ENCODE results near the gene RMI2.
A peak's percentile ranks its signal among the peaks of the same experiment; 100 is the strongest.

The RMI2 gene

GRCh38 chr16:11389083-11389482 lies 43.8 kb downstream of the RMI2 start:
- ChIA-PET CTCF (interaction anchor here (1.6 to 4.2 kb wide), 3 partner anchors 16 to 18 kb away, joined by 7 to 20 read pairs (median 7); no protein-coding TSS in a partner anchor), POLR2A (no interaction called here)
- Histone ChIP-seq H3K9me3 (ENCODE audit: control insufficient read depth, insufficient read depth, low read depth, low read length) (no peaks in the 10 kb centered on the region), H3K4me1 (ENCODE audit: control insufficient read depth, insufficient read depth, low read length) (no peaks in the 10 kb centered on the region), H3K27ac (ENCODE audit: extremely low read depth, low read depth, low read length) (no peak overlapping the region), H3K36me3 (ENCODE audit: control insufficient read depth in 2 of 2, insufficient read depth in 1 of 2, low read length in 2 of 2) (no peaks in the 10 kb centered on the region), H3K4me3 (ENCODE audit: low read depth, low read length) (no peak overlapping the region)
- no peak for TF ChIP-seq ZNF488 (tag by site-specific recombination; IDR thresholded peaks at IDR 0.05)

GRCh38 chr16:11389631-11390565 lies 44.6 kb downstream of the RMI2 start:
- Histone ChIP-seq H3K27ac (ENCODE audit: extremely low read depth, low read depth, low read length) (no peak overlapping the region), H3K4me1 (ENCODE audit: control insufficient read depth, insufficient read depth, low read length) (no peaks in the 10 kb centered on the region), H3K9me3 (ENCODE audit: control insufficient read depth, insufficient read depth, low read depth, low read length) (no peaks in the 10 kb centered on the region), H3K4me3 (ENCODE audit: low read depth, low read length) (no peak overlapping the region), H3K36me3 (ENCODE audit: control insufficient read depth in 2 of 2, insufficient read depth in 1 of 2, low read length in 2 of 2) (no peaks in the 10 kb centered on the region)
- CTCF ChIA-PET: interaction anchor here (1.4 to 4.2 kb wide), 4 partner anchors 15 to 426 kb away, joined by 4 to 20 read pairs (median 7); no protein-coding TSS in a partner anchor
- POLR2A ChIA-PET: interaction anchor here (0.5 to 0.6 kb wide), 2 partner anchors 151 to 415 kb away, joined by 3 to 4 read pairs; no protein-coding TSS in a partner anchor
- TF ChIP-seq ZNF664 (tag by site-specific recombination; IDR thresholded peaks at IDR 0.05): no peak
- TF ChIP-seq SCRT2 (tag by site-specific recombination; IDR thresholded peaks at IDR 0.05): peak; percentile 39; the same call in 1 of the 2 replicates
- TF ChIP-seq ZNF747 (tag by site-specific recombination; IDR thresholded peaks at IDR 0.05): no peak
- no peak for TF ChIP-seq ZBTB21 (tag by site-specific recombination; IDR thresholded peaks at IDR 0.05)
- no peak for TF ChIP-seq OSR2 (tag by site-specific recombination; IDR thresholded peaks at IDR 0.05)
- 0 out of 2 replicates have a peak, but pooled peaks have one; percentile 12 for TF ChIP-seq ZBTB20 (tag by site-specific recombination; IDR thresholded peaks at IDR 0.05)
- TF ChIP-seq ZSCAN16 (tag by site-specific recombination; IDR thresholded peaks at IDR 0.05): no peak
- TF ChIP-seq ZNF280D (tag by site-specific recombination; IDR thresholded peaks at IDR 0.05): no peak
- 0 out of 2 replicates have a peak, but pooled peaks have one; percentile 27 for TF ChIP-seq ZNF600 (tag by site-specific recombination; IDR thresholded peaks at IDR 0.05)
- TF ChIP-seq ZNF416 (tag by site-specific recombination; IDR thresholded peaks at IDR 0.05): no peak

GRCh38 chr16:11390573-11391495 lies 45.6 kb downstream of the RMI2 start:
- no peaks in the 10 kb centered on the region for H3K36me3 ChIP-seq (ENCODE audit: control insufficient read depth in 2 of 2, insufficient read depth in 1 of 2, low read length in 2 of 2)
- no peaks in the 10 kb centered on the region for H3K9me3 ChIP-seq (ENCODE audit: control insufficient read depth, insufficient read depth, low read depth, low read length)
- CTCF ChIA-PET: interaction anchor here (0.7 to 1.4 kb wide), 4 partner anchors 17 to 437 kb away, joined by 4 to 7 read pairs (median 4); no protein-coding TSS in a partner anchor
- POLR2A ChIA-PET: interaction anchor here (0.5 kb wide), 1 partner anchor 152 kb away, joined by 4 read pairs; no protein-coding TSS in a partner anchor
- no peak overlapping the region for H3K4me3 ChIP-seq (ENCODE audit: low read depth, low read length)
- H3K4me1 ChIP-seq (ENCODE audit: control insufficient read depth, insufficient read depth, low read length): no peaks in the 10 kb centered on the region
- H3K27ac ChIP-seq (ENCODE audit: extremely low read depth, low read depth, low read length): no peak overlapping the region
- TF ChIP-seq PRDM10 (tag by site-specific recombination; IDR thresholded peaks at IDR 0.05) (peak; percentile 55; the same call in 1 of the 2 replicates), GLIS1 (tag by site-specific recombination; IDR thresholded peaks at IDR 0.05) (peak; percentile 75), HOXA7 (CRISPR knock-in tag; IDR thresholded peaks at IDR 0.05; ENCODE audit: borderline replicate concordance) (no peak), ZNF341 (tag by site-specific recombination; IDR thresholded peaks at IDR 0.05; ENCODE audit: low read depth) (peak; percentile 97), ZIC2 (tag by site-specific recombination; IDR thresholded peaks at IDR 0.05) (peak; percentile 98), ZNF704 (tag by site-specific recombination; IDR thresholded peaks at IDR 0.05) (no peak), SP7 (tag by site-specific recombination; IDR thresholded peaks at IDR 0.05) (peak; percentile 34; the same call in 1 of the 2 replicates), ZNF138 (tag by site-specific recombination; IDR thresholded peaks at IDR 0.05; ENCODE audit: borderline replicate concordance) (no peak)
